Measurements from ENCODE around the gene PDE4C. TPM values are rescaled to one million over a fixed set of nuclear protein-coding genes. Genes with fewer than 3 reads are reported as not detected.

Gene PDE4C
- total RNA-seq, 2 donors from 2014 or later: 0.27 to 1.6 TPM

- Histone ChIP-seq H3K36me3 (no peaks in the 10 kb centered on the region), H3K27me3 (replicated peaks; ENCODE audit: insufficient read depth) (no peaks in the 10 kb centered on the region), H3K4me1 (replicated peaks) (no peaks in the 10 kb centered on the region), H3K4me3 (no peak overlapping the region), H3K27ac (no peak overlapping the region), H3K9me3 (no peaks in the 10 kb centered on the region)
- TF ChIP-seq POLR2AphosphoS5 (IDR thresholded peaks at IDR 0.05) (no peak), POLR2A (IDR thresholded peaks at IDR 0.05) (no peak), CTCF (IDR thresholded peaks at IDR 0.05) (no peak)
- 34% methylated on average over 5 of the region's 5 CpGs for WGBS
- no peak for DNase-seq (ENCODE audit: low spot score)
- intact Hi-C loops (cut with DNase I): loop anchor here (5.0 kb wide), 2 partner anchors 61 to 141 kb away; partner anchors contain the start of gene MPV17L2
These were observed 27.5 kb upstream of the PDE4C start for GRCh38 chr19:18253716-18254115.

- intact Hi-C loops (cut with DNase I): loop anchor here (5.0 kb wide), 2 partner anchors 61 to 141 kb away; partner anchors contain the start of gene MPV17L2
- no peak for TF ChIP-seq CTCF (IDR thresholded peaks at IDR 0.05)
- no peak for TF ChIP-seq POLR2A (IDR thresholded peaks at IDR 0.05)
- no peak for TF ChIP-seq POLR2AphosphoS5 (IDR thresholded peaks at IDR 0.05)
- WGBS: 84% methylated on average over 4 of the region's 4 CpGs
- no peaks in the 10 kb centered on the region for H3K36me3 ChIP-seq
- no peak for DNase-seq (ENCODE audit: low spot score)
- H3K27ac ChIP-seq: no peak overlapping the region
- H3K4me1 ChIP-seq (replicated peaks): no peaks in the 10 kb centered on the region
- no peaks in the 10 kb centered on the region for H3K27me3 ChIP-seq (replicated peaks; ENCODE audit: insufficient read depth)
- no peaks in the 10 kb centered on the region for H3K9me3 ChIP-seq
- H3K4me3 ChIP-seq: no peak overlapping the region
These were observed 26.9 kb upstream of the PDE4C start for GRCh38 chr19:18253130-18253529.

GRCh38 chr19:18252370-18252717 lies 26.1 kb upstream of the PDE4C start:
- no peak overlapping the region for H3K4me3 ChIP-seq
- intact Hi-C loops (cut with DNase I): loop anchor here (5.0 kb wide), 2 partner anchors 60 to 140 kb away; partner anchors contain the start of gene MPV17L2
- no peaks in the 10 kb centered on the region for H3K36me3 ChIP-seq
- no peak for DNase-seq (ENCODE audit: low spot score)
- no peaks in the 10 kb centered on the region for H3K4me1 ChIP-seq (replicated peaks)
- WGBS: 64% methylated on average over 7 of the region's 7 CpGs
- no peaks in the 10 kb centered on the region for H3K27me3 ChIP-seq (replicated peaks; ENCODE audit: insufficient read depth)
- H3K9me3 ChIP-seq: no peaks in the 10 kb centered on the region
- no peak overlapping the region for H3K27ac ChIP-seq
- TF ChIP-seq POLR2A (IDR thresholded peaks at IDR 0.05) (no peak), CTCF (IDR thresholded peaks at IDR 0.05) (no peak), POLR2AphosphoS5 (IDR thresholded peaks at IDR 0.05) (no peak)

- intact Hi-C loops (cut with DNase I): loop anchor here (5.0 kb wide), 2 partner anchors 59 to 139 kb away; partner anchors contain the start of gene MPV17L2
- no peaks in the 10 kb centered on the region for H3K27me3 ChIP-seq (replicated peaks; ENCODE audit: insufficient read depth)
- H3K4me3 ChIP-seq: no peak overlapping the region
- no peaks in the 10 kb centered on the region for H3K4me1 ChIP-seq (replicated peaks)
- peak; percentile 57 for DNase-seq (ENCODE audit: low spot score)
- H3K9me3 ChIP-seq: no peaks in the 10 kb centered on the region
- H3K36me3 ChIP-seq: no peaks in the 10 kb centered on the region
- H3K27ac ChIP-seq: no peak overlapping the region
- TF ChIP-seq CTCF (IDR thresholded peaks at IDR 0.05) (peak; percentile 90 to 96 (median 95)), POLR2AphosphoS5 (IDR thresholded peaks at IDR 0.05) (peak; percentile 57), POLR2A (IDR thresholded peaks at IDR 0.05) (no peak)
- WGBS: 24% methylated on average over 23 of the region's 23 CpGs
These were observed 25.5 kb upstream of the PDE4C start for GRCh38 chr19:18251587-18252369.

GRCh38 chr19:18249834-18250233 lies 23.6 kb upstream of the PDE4C start:
- H3K4me1 ChIP-seq (replicated peaks): no peaks in the 10 kb centered on the region
- no peaks in the 10 kb centered on the region for H3K27me3 ChIP-seq (replicated peaks; ENCODE audit: insufficient read depth)
- DNase-seq (ENCODE audit: low spot score): no peak
- H3K27ac ChIP-seq: no peak overlapping the region
- H3K4me3 ChIP-seq: no peak overlapping the region
- intact Hi-C loops (cut with DNase I): loop anchor here (2.0 to 5.0 kb wide), 3 partner anchors 41 to 138 kb away; partner anchors contain the start of gene MPV17L2
- no peaks in the 10 kb centered on the region for H3K36me3 ChIP-seq
- WGBS: 93% methylated on average over 5 of the region's 5 CpGs
- no peaks in the 10 kb centered on the region for H3K9me3 ChIP-seq
- TF ChIP-seq POLR2AphosphoS5 (IDR thresholded peaks at IDR 0.05) (no peak), POLR2A (IDR thresholded peaks at IDR 0.05) (no peak), CTCF (IDR thresholded peaks at IDR 0.05) (no peak)

All from prostate gland (tissue), 2 donors.